HCT116 (cell line): ENCODE results near the gene NLE1. TPM values are rescaled to one million over a fixed set of nuclear protein-coding genes. Genes with fewer than 3 reads are reported as not detected.

Source experiments
- ATAC-seq: fragments of 200-7000 bp; cut with Tn5 transposase; 2 replicates; pipeline ENCODE4 v1.9.1; 2020; ENCODE audit warnings: mild to moderate bottlenecking, moderate library complexity
- BruUV-seq: library from RNA; stranded (reverse); fragments of 400-500 nt; replicated peaks from 2 replicates; lab custom pipeline; 2021; lab: Mats Ljungman, UMichigan
- CTCF ChIA-PET: fragments of 300-600 bp; sonication (Branson Sonifier 250); formaldehyde crosslinking; loops from one replicate; lab custom pipeline; 2021; ENCODE audit warnings: antibody characterized with exemption; lab: Charles Lee
- POLR2A ChIA-PET: fragments of 300-600, 350-600 bp; sonication (Branson Sonifier 250); formaldehyde crosslinking; loops from one replicate; lab custom pipeline; 2021; ENCODE audit warnings: antibody characterized with exemption; lab: Charles Lee
- RAD21 ChIA-PET, 2 experiments: fragments of 300-600 bp; sonication (Branson Sonifier 250); formaldehyde crosslinking; loops; one replicate each; lab custom pipeline; 2023; ENCODE audit warnings: low total read pairs in 2 of 2; ENCODE audit not compliant: uncharacterized antibody in 2 of 2, unreplicated experiment in 2 of 2, low non-redundant PET in 1 of 2; lab: Charles Lee
- DNase-seq: peaks from one replicate; pipeline ENCODE4 v3.0.0-alpha.2; 2010; ENCODE audit warnings: low read depth, low spot score
- H2AFZ ChIP-seq: fragments of 200-600 bp; shearing (Covaris generic), sonication (generic); 2 replicates; pipeline ENCODE4 v1.6.1; 2017; ENCODE audit warnings: low read depth, mixed run types, mixed read lengths, antibody characterized with exemption, low read length; ENCODE audit not compliant: poor library complexity, severe bottlenecking
- H3K27ac ChIP-seq: 2 replicates; pipeline ENCODE4 v1.5.1; 2012; ENCODE audit warnings: low read depth, low read length
- H3K27me3 ChIP-seq: fragments of 200-600 bp; sonication (generic); 2 replicates; pipeline ENCODE4 v1.6.1; 2016; ENCODE audit warnings: mixed run types, low read length, mixed read lengths; ENCODE audit not compliant: insufficient read depth
- H3K36me3 ChIP-seq, 2 experiments: fragments of 200-500 bp in 1 of 2; fragments of 200-600 bp in 1 of 2; sonication (Bioruptor generic) in 1 of 2; sonication (generic) in 1 of 2; 2 replicates each; pipeline versions ENCODE4 v1.5.1 to v1.6.1; 2014 to 2016; ENCODE audit warnings: low read length in 2 of 2, inconsistent platforms in 1 of 2, mixed read lengths in 1 of 2, mixed run types in 1 of 2; ENCODE audit not compliant: insufficient read depth in 2 of 2, control insufficient read depth in 1 of 2
- H3K4me1 ChIP-seq, 2 experiments: fragments of 200-600 bp in 1 of 2; sonication (generic) in 1 of 2; 2 replicates each; pipeline versions ENCODE4 v1.5.1 to v1.6.1; 2012 to 2017; ENCODE audit warnings: low read length in 2 of 2, inconsistent platforms in 1 of 2, mild to moderate bottlenecking in 1 of 2, mixed read lengths in 1 of 2, mixed run types in 1 of 2, moderate library complexity in 1 of 2; ENCODE audit not compliant: insufficient read depth in 2 of 2, control insufficient read depth in 1 of 2
- H3K4me2 ChIP-seq: fragments of 200-600 bp; sonication (generic); 2 replicates; pipeline ENCODE4 v1.6.1; 2017; ENCODE audit warnings: mixed run types, low read length, mixed read lengths
- H3K4me3 ChIP-seq, 2 experiments: fragments of 200-600 bp in 1 of 2; sonication (generic) in 1 of 2; replicated peaks in 1 of 2; 2 replicates each; pipeline ENCODE4 v1.5.1; 2011 to 2016; ENCODE audit warnings: low read length in 2 of 2, control low read depth in 1 of 2, low read depth in 1 of 2, mild to moderate bottlenecking in 1 of 2, mixed read lengths in 1 of 2, mixed run types in 1 of 2
- H3K79me2 ChIP-seq: fragments of 200-600 bp; sonication (generic); 2 replicates; pipeline ENCODE4 v1.6.1; 2017; ENCODE audit warnings: mild to moderate bottlenecking, mixed run types, low read length, moderate library complexity, mixed read lengths; ENCODE audit not compliant: insufficient read depth
- H3K9ac ChIP-seq: fragments of 200-600 bp; sonication (generic); 2 replicates; pipeline ENCODE4 v1.6.1; 2016; ENCODE audit warnings: low read length, mixed read lengths
- H3K9me2 ChIP-seq: fragments of 200-600 bp; sonication (generic), shearing (Covaris generic); 2 replicates; pipeline ENCODE4 v1.6.1; 2017; ENCODE audit warnings: mixed run types, mild to moderate bottlenecking, moderate library complexity; ENCODE audit not compliant: insufficient read depth
- H3K9me3 ChIP-seq, 2 experiments: fragments of 200-500 bp in 1 of 2; fragments of 200-600 bp in 1 of 2; sonication (Bioruptor generic) in 1 of 2; sonication (generic) in 1 of 2; 2 replicates each; pipeline ENCODE4 v1.6.1; 2014 to 2017; ENCODE audit warnings: low read length in 2 of 2, mixed read lengths in 2 of 2, inconsistent platforms in 1 of 2, low read depth in 1 of 2, mild to moderate bottlenecking in 1 of 2, mixed run types in 1 of 2, moderate library complexity in 1 of 2; ENCODE audit not compliant: control insufficient read depth in 1 of 2, insufficient read depth in 1 of 2
- H4K20me1 ChIP-seq: fragments of 200-600 bp; sonication (generic), shearing (Covaris generic); 2 replicates; pipeline ENCODE4 v1.6.1; 2017; ENCODE audit warnings: mixed run types, mild to moderate bottlenecking, moderate library complexity; ENCODE audit not compliant: insufficient read depth
- CBX3 ChIP-seq: IDR thresholded peaks from 2 replicates; pipeline ENCODE4 v1.6.1; 2012; ENCODE audit warnings: low read depth
- CTCF ChIP-seq, 3 experiments: fragments of 200-600 bp in 1 of 3; sonication (generic) in 1 of 3; IDR thresholded peaks in 2 of 3; conservative IDR thresholded peaks in 1 of 3; 2 replicates each; pipeline ENCODE4 v1.5.1; 2012 to 2017; ENCODE audit warnings: low read depth in 2 of 3, low read length in 2 of 3, antibody characterized with exemption in 1 of 3, borderline replicate concordance in 1 of 3, control low read depth in 1 of 3, mild to moderate bottlenecking in 1 of 3, mixed read lengths in 1 of 3, mixed run types in 1 of 3, moderate library complexity in 1 of 3; ENCODE audit not compliant: insufficient read depth in 1 of 3
- ELF1 ChIP-seq: IDR thresholded peaks from 2 replicates; pipeline ENCODE4 v1.6.1; 2012; ENCODE audit warnings: low read depth, borderline replicate concordance
- FOSL1 ChIP-seq: IDR thresholded peaks from 2 replicates; pipeline ENCODE4 v1.6.1; 2012; ENCODE audit warnings: low read depth
- MAX ChIP-seq: IDR thresholded peaks from 2 replicates; pipeline ENCODE4 v1.6.1; 2012
- POLR2A ChIP-seq: IDR thresholded peaks from 2 replicates; pipeline ENCODE4 v1.7.0; 2011; ENCODE audit warnings: borderline replicate concordance; ENCODE audit not compliant: insufficient read depth, insufficient read length; ENCODE audit errors: extremely low read depth
- POLR2AphosphoS5 ChIP-seq: IDR thresholded peaks from 2 replicates; pipeline ENCODE4 v1.6.1; 2011; ENCODE audit warnings: mild to moderate bottlenecking, low read depth, low read length, moderate library complexity
- YY1 ChIP-seq: IDR thresholded peaks from 2 replicates; pipeline ENCODE4 v1.6.1; 2011; ENCODE audit warnings: low read length, low read depth, moderate library complexity, mild to moderate bottlenecking; ENCODE audit not compliant: insufficient replicate concordance; ENCODE audit errors: extremely low read depth
- ZBTB33 ChIP-seq: IDR thresholded peaks from 2 replicates; pipeline ENCODE4 v1.6.1; 2011; ENCODE audit warnings: mild to moderate bottlenecking, low read length, moderate library complexity; ENCODE audit not compliant: insufficient replicate concordance; ENCODE audit errors: extremely low read depth
- ZNF274 ChIP-seq: fragments of 200-500 bp; sonication (Bioruptor generic); IDR thresholded peaks from 2 replicates; pipeline ENCODE4 v1.6.1; 2014; ENCODE audit warnings: mild to moderate bottlenecking, low read depth, low read length, inconsistent platforms
- intact Hi-C: fragments of 100-400 bp; cut with micrococcal nuclease; formaldehyde crosslinking; loops from 2 replicates; pipeline ENCODE4 v1.10.0; 2022
- total RNA-seq: library from RNA; stranded (reverse); gene quantifications from one replicate; pipeline ENCODE4 v1.2.1, GENCODE V29; 2021; ENCODE audit not compliant: unreplicated experiment

Gene NLE1
- total RNA-seq, 1 experiment from 2014 or later: 55.5 TPM

- ChIA-PET POLR2A (no interaction called here), CTCF (no interaction called here), RAD21 (no interaction called here)
- Histone ChIP-seq H3K4me2 (no peak overlapping the region), H3K9me3 (no peaks in the 10 kb centered on the region), H3K27me3 (no peaks in the 10 kb centered on the region), H4K20me1 (no peaks in the 10 kb centered on the region), H3K4me3 (no peak overlapping the region), H3K9me2 (no peaks in the 10 kb centered on the region), H3K27ac (no peak overlapping the region), H2AFZ (no peak overlapping the region), H3K79me2 (no peaks in the 10 kb centered on the region), H3K9ac (no peak overlapping the region), H3K36me3 (peaks cover 9 to 13% of the 10 kb centered on the region in 2 experiments), H3K4me1 (peaks cover 16 to 19% of the 10 kb centered on the region in 2 experiments)
- DNase-seq (no peak), ATAC-seq (no peak)
- TF ChIP-seq FOSL1 (no peak), YY1 (no peak), CBX3 (no peak), ZBTB33 (no peak), ZNF274 (no peak), CTCF (IDR thresholded peaks at IDR 0.05 in 2 of 3, conservative IDR thresholded peaks at IDR 0.05 in 1 of 3; ENCODE audit: borderline replicate concordance in 1 of 3, insufficient read depth in 1 of 3, low read depth in 2 of 3, low read length in 2 of 3) (no peak), MAX (no peak), POLR2AphosphoS5 (no peak), ELF1 (no peak), POLR2A (no peak)
- BruUV-seq: no TSS peak
- intact Hi-C loops: no loop called here
These were observed 44.3 kb downstream of the NLE1 start for GRCh38 chr17:35097776-35098175.
